MCF 10A (cell line): ENCODE data around the gene PLK2. TPM values are rescaled to one million over a fixed set of nuclear protein-coding genes. Genes with fewer than 3 reads are reported as not detected.

Experiments used
- BruUV-seq: library from RNA; stranded (reverse); fragments of 400-500 nt; replicated peaks from 2 replicates; lab custom pipeline; 2021; lab: Mats Ljungman, UMichigan
- CTCF ChIA-PET: fragments of 300-600 bp; sonication (Branson Sonifier 250); formaldehyde crosslinking; extraction: SDS; loops from one replicate; lab custom pipeline; 2021; ENCODE audit warnings: antibody characterized with exemption, inconsistent platforms; lab: Yijun Ruan, JAX
- POLR2A ChIA-PET: fragments of 300-600, 350-650 bp; sonication (Branson Sonifier 250); formaldehyde crosslinking; extraction: SDS; loops from one replicate; lab custom pipeline; 2020; ENCODE audit warnings: antibody characterized with exemption, inconsistent platforms; lab: Yijun Ruan, JAX
- DNase-seq: peaks from one replicate; pipeline ENCODE4 v3.0.0-alpha.2; 2018; ENCODE audit not compliant: unreplicated experiment
- H3K27ac Mint-ChIP-seq: one replicate; pipeline ENCODE4 v1.8.0; 2022; ENCODE audit warnings: mild to moderate bottlenecking, low read depth, mixed read lengths; ENCODE audit not compliant: unreplicated experiment
- H3K27me3 Mint-ChIP-seq: one replicate; pipeline ENCODE4 v1.8.0; 2022; ENCODE audit warnings: mixed read lengths; ENCODE audit not compliant: insufficient read depth, unreplicated experiment
- H3K36me3 Mint-ChIP-seq: one replicate; pipeline ENCODE4 v1.8.0; 2022; ENCODE audit warnings: mild to moderate bottlenecking, moderate library complexity, mixed read lengths; ENCODE audit not compliant: insufficient read depth, unreplicated experiment
- H3K4me1 Mint-ChIP-seq: one replicate; pipeline ENCODE4 v1.8.0; 2022; ENCODE audit warnings: mixed read lengths; ENCODE audit not compliant: insufficient read depth, unreplicated experiment
- H3K4me3 Mint-ChIP-seq: one replicate; pipeline ENCODE4 v1.8.0; 2022; ENCODE audit warnings: mild to moderate bottlenecking, moderate library complexity, mixed read lengths; ENCODE audit not compliant: unreplicated experiment
- H3K9me3 Mint-ChIP-seq: one replicate; pipeline ENCODE4 v1.8.0; 2022; ENCODE audit warnings: mixed read lengths; ENCODE audit not compliant: unreplicated experiment
- CTCF ChIP-seq: fragments of 200-600 bp; IDR thresholded peaks from one replicate; pipeline ENCODE4 v1.8.0; 2022; ENCODE audit warnings: antibody characterized with exemption, mild to moderate bottlenecking; ENCODE audit not compliant: unreplicated experiment
- intact Hi-C: fragments of 100-400 bp; cut with micrococcal nuclease; formaldehyde crosslinking; loops from 2 replicates; pipeline ENCODE4 v1.14.1; 2022
- total RNA-seq: library from RNA; stranded (reverse); gene quantifications from 2 replicates; pipeline ENCODE4 v1.2.3, GENCODE V29; 2022

Gene PLK2
- total RNA-seq, 1 experiment from 2014 or later = 55.1 TPM

GRCh38 chr5:58407042-58407719 lies 52.7 kb downstream of the PLK2 start:
- Mint-ChIP-seq H3K4me3 (no peak overlapping the region), H3K27ac (no peak overlapping the region), H3K36me3 (no peaks in the 10 kb centered on the region), H3K27me3 (no peaks in the 10 kb centered on the region), H3K4me1 (peaks cover 22% of the 10 kb centered on the region), H3K9me3 (no peaks in the 10 kb centered on the region)
- intact Hi-C loops = no loop called here
- CTCF ChIA-PET = interaction anchor here (0.5 to 1.7 kb wide), 2 partner anchors 522 to 628 kb away, joined by 3 to 4 read pairs; no protein-coding TSS in a partner anchor
- BruUV-seq = no TSS peak
- TF ChIP-seq CTCF = no peak
- peak; percentile 57 for DNase-seq
- POLR2A ChIA-PET = interaction anchor here (0.6 to 1.3 kb wide), 8 partner anchors 25 to 1853 kb away, joined by 3 to 6 read pairs (median 4); no protein-coding TSS in a partner anchor

GRCh38 chr5:58406394-58406793 lies 53.5 kb downstream of the PLK2 start:
- no peak for DNase-seq
- H3K4me1 Mint-ChIP-seq = peaks cover 22% of the 10 kb centered on the region
- no peak for TF ChIP-seq CTCF
- POLR2A ChIA-PET = interaction anchor here (0.7 to 1.6 kb wide), 4 partner anchors 8 to 1852 kb away, joined by 3 to 4 read pairs (median 3); no protein-coding TSS in a partner anchor
- BruUV-seq = no TSS peak
- H3K27me3 Mint-ChIP-seq = no peaks in the 10 kb centered on the region
- H3K4me3 Mint-ChIP-seq = no peak overlapping the region
- CTCF ChIA-PET = no interaction called here
- intact Hi-C loops = no loop called here
- H3K36me3 Mint-ChIP-seq = no peaks in the 10 kb centered on the region
- no peak overlapping the region for H3K27ac Mint-ChIP-seq
- no peaks in the 10 kb centered on the region for H3K9me3 Mint-ChIP-seq

- no peak overlapping the region for H3K27ac Mint-ChIP-seq
- H3K36me3 Mint-ChIP-seq = no peaks in the 10 kb centered on the region
- intact Hi-C loops = no loop called here
- no peaks in the 10 kb centered on the region for H3K9me3 Mint-ChIP-seq
- TF ChIP-seq CTCF = no peak
- H3K4me1 Mint-ChIP-seq = peaks cover 22% of the 10 kb centered on the region
- ChIA-PET CTCF (interaction anchor here (1.1 kb wide), 1 partner anchor 14 kb away, joined by 3 read pairs; no protein-coding TSS in a partner anchor), POLR2A (interaction anchor here (1.6 kb wide), 1 partner anchor 9 kb away, joined by 4 read pairs; no protein-coding TSS in a partner anchor)
- no peaks in the 10 kb centered on the region for H3K27me3 Mint-ChIP-seq
- BruUV-seq = no TSS peak
- DNase-seq = peak; percentile 10
- H3K4me3 Mint-ChIP-seq = no peak overlapping the region
Observed at GRCh38 chr5:58405175-58405574, 54.7 kb downstream of the PLK2 start.

- Mint-ChIP-seq H3K27ac (no peak overlapping the region), H3K9me3 (no peaks in the 10 kb centered on the region), H3K4me3 (no peak overlapping the region), H3K4me1 (peaks cover 22% of the 10 kb centered on the region), H3K27me3 (no peaks in the 10 kb centered on the region), H3K36me3 (no peaks in the 10 kb centered on the region)
- BruUV-seq = no TSS peak
- intact Hi-C loops = no loop called here
- ChIA-PET CTCF (interaction anchor here (1.1 kb wide), 1 partner anchor 14 kb away, joined by 3 read pairs; no protein-coding TSS in a partner anchor), POLR2A (interaction anchor here (1.6 kb wide), 1 partner anchor 9 kb away, joined by 4 read pairs; no protein-coding TSS in a partner anchor)
- no peak for DNase-seq
- no peak for TF ChIP-seq CTCF
Observed at GRCh38 chr5:58404734-58405133, 55.2 kb downstream of the PLK2 start.
